Mucosa of descending colon (tissue), 3 donors: Measurements from ENCODE around the gene JMJD8. TPM values are rescaled to one million over a fixed set of nuclear protein-coding genes. Genes with fewer than 3 reads are reported as not detected.

Source experiments
- ATAC-seq: fragments of 200-7000 bp; cut with Tn5 transposase; one replicate; pipeline ENCODE4 v1.9.1; 2020; ENCODE audit warnings: mild to moderate bottlenecking, moderate library complexity
- DNase-seq, 3 donors: peaks; one replicate each; pipeline ENCODE4 v3.0.0-alpha.2; 2020
- H3K36me3 ChIP-seq: fragments of 200-600 bp; one replicate; pipeline ENCODE4 v1.8.0; 2021; ENCODE audit warnings: low read depth, mild to moderate bottlenecking
- H3K4me1 ChIP-seq: fragments of 200-600 bp; one replicate; pipeline ENCODE4 v1.8.0; 2021; ENCODE audit warnings: low read depth, mild to moderate bottlenecking
- H3K4me3 ChIP-seq: fragments of 200-600 bp; one replicate; pipeline ENCODE4 v1.8.0; 2021; ENCODE audit warnings: mild to moderate bottlenecking
- H3K9me3 ChIP-seq: fragments of 200-600 bp; one replicate; pipeline ENCODE4 v1.8.0; 2021; ENCODE audit warnings: mild to moderate bottlenecking
- intact Hi-C, 2 donors: fragments of 100-400 bp; cut with DNase I in 1 of 2; cut with micrococcal nuclease in 1 of 2; formaldehyde crosslinking; loops; one replicate each; pipeline versions ENCODE4 v1.11.0 to v1.11.1; 2022; cut with DNase I, micrococcal nuclease
- total RNA-seq, 3 donors: library from RNA; stranded (reverse); fragmentation: NEBNext Ultra II Directional in 2 of 3; extraction: Animal tissue kit (Norgen Biotek cat#: 25700) in 2 of 3; gene quantifications; one replicate each; pipeline versions ENCODE4 v1.2.1 to v1.2.4, GENCODE V29; 2021 to 2023
- TF ChIP-seq, protein P1 (sequence below): fragments of 200-600 bp; IDR thresholded peaks from one replicate; pipeline ENCODE4 v1.8.0; 2022; ENCODE audit warnings: antibody characterized with exemption, mild to moderate bottlenecking
- donor health status: DM: no; HTN: no; CAD: no; lungs with moderate emphysema.
- donor health status: DM: no; HTN: no; CAD: no.
- donor health status: DM: no; HTN: yes; CAD: no.

JMJD8 gene
- total RNA-seq, 3 donors from 2014 or later = 39.5 to 60.5 (median 46.9) TPM

DNA sequence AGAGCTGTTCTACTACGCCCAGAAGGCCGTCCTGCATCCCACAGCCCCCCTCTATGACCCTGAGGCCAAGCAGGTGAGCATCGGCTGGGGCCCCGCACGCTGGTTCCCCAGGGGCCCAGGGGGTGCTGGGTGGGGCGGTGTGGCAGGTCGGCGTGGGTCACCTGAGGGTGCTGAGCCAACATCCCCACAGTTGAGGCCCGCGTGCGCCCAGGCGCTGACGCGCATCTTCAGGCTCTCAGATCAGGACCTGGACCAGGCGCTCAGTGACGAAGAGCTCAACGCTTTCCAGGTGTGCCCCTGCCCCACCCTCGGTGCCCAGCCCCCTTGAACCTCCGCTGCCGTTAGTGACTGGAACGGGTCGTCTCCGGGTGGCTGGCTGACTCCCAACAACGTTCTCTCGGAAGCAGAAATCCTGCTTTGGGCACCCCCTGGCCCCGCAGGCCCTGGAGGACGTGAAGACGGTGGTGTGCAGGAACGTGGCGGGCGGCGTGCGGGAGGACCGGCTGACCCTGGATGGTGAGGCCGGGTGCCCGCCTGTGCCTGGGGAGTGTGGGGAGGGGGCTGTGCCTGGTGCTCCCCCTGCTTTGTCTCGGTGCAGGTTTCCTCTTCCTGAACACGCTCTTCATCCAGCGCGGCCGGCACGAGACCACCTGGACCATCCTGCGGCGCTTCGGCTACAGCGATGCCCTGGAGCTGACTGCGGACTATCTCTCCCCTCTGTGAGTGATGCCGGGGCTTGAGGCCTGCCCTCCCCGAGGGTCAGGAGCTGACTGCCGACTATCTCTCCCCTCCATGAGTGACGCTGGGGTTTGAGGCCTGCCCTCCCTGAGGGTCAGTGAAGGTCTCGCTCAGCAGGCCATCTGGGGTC lies 13.4 kb downstream of the JMJD8 start:
- no peak for DNase-seq
- Histone ChIP-seq H3K36me3 (peaks cover 13% of the 10 kb centered on the region), H3K4me3 (no peak overlapping the region), H3K9me3 (no peaks in the 10 kb centered on the region), H3K4me1 (peaks cover 16% of the 10 kb centered on the region)
- ATAC-seq = no peak
- TF ChIP-seq, protein P1, sequence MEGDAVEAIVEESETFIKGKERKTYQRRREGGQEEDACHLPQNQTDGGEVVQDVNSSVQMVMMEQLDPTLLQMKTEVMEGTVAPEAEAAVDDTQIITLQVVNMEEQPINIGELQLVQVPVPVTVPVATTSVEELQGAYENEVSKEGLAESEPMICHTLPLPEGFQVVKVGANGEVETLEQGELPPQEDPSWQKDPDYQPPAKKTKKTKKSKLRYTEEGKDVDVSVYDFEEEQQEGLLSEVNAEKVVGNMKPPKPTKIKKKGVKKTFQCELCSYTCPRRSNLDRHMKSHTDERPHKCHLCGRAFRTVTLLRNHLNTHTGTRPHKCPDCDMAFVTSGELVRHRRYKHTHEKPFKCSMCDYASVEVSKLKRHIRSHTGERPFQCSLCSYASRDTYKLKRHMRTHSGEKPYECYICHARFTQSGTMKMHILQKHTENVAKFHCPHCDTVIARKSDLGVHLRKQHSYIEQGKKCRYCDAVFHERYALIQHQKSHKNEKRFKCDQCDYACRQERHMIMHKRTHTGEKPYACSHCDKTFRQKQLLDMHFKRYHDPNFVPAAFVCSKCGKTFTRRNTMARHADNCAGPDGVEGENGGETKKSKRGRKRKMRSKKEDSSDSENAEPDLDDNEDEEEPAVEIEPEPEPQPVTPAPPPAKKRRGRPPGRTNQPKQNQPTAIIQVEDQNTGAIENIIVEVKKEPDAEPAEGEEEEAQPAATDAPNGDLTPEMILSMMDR = no peak
- intact Hi-C loops = no loop called here

DNA sequence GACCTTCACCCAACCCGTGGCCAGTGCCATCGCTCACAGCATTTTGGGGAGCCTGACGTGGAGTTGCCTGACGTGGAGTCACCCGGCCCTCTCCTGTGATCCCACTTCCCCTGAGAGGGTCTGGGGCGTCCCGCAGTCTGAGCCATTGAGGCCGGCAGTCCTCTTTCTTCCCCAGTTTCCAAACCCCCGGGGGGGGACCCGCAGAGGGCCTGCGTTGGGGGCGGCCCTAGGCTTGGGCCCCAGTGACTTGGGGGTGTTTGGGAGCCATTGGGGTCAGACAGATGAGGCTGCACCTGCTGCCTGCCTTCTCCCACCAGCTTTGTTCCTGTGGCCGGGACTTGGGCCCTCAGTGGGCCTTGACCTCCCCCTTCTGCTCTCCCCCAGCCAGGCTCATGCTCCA lies 14.5 kb downstream of the JMJD8 start:
- TF ChIP-seq, protein P1 = no peak
- Histone ChIP-seq H3K9me3 (no peaks in the 10 kb centered on the region), H3K4me3 (no peak overlapping the region), H3K36me3 (peaks cover 13% of the 10 kb centered on the region), H3K4me1 (peaks cover 8% of the 10 kb centered on the region)
- no peak for DNase-seq
- intact Hi-C loops = loop anchor here (10.0 kb wide), 1 partner anchor 95 kb away; no protein-coding TSS in a partner anchor
- no peak for ATAC-seq

DNA sequence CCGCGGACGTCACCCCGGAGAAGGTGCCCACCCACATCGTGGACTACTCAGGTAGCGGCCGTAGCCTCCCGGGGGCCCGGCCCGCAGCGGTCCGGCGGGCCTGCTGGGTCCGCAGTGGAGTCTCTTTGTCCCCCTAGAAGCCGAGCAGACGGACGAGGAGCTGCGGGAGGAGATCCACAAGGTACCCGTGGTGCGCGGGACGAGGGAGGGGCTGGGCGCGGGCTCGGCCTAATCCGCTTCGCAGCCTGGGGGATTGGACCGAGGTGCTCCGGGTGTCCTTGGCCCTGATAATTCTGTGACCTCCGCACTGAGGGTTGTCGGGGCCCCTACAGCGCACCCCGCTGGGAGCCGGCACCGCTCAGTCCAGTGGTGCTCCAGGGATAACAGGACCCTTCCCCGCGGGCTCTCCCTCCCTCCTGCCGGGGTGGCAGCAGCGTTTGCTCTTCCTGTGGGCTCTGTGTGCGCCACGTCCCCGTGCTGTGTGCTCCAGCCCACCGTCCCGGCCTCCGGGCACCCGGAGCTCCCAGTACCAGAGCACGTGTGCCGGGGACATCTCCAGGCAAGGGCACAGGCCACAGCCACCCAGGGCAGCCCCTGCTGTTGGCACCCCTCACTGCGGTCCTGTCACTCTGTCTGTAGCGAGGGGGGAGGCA lies 15.5 kb downstream of the JMJD8 start:
- peaks cover 13% of the 10 kb centered on the region for H3K36me3 ChIP-seq
- TF ChIP-seq, protein P1 = no peak
- ATAC-seq = peak; percentile 25
- intact Hi-C loops = loop anchor here (10.0 kb wide), 1 partner anchor 94 kb away; no protein-coding TSS in a partner anchor
- H3K9me3 ChIP-seq = no peaks in the 10 kb centered on the region
- H3K4me1 ChIP-seq = peaks cover 8% of the 10 kb centered on the region
- DNase-seq = peak in 1 of 3 donors; percentile 60
- peak overlapping the region; percentile 95 for H3K4me3 ChIP-seq

DNA sequence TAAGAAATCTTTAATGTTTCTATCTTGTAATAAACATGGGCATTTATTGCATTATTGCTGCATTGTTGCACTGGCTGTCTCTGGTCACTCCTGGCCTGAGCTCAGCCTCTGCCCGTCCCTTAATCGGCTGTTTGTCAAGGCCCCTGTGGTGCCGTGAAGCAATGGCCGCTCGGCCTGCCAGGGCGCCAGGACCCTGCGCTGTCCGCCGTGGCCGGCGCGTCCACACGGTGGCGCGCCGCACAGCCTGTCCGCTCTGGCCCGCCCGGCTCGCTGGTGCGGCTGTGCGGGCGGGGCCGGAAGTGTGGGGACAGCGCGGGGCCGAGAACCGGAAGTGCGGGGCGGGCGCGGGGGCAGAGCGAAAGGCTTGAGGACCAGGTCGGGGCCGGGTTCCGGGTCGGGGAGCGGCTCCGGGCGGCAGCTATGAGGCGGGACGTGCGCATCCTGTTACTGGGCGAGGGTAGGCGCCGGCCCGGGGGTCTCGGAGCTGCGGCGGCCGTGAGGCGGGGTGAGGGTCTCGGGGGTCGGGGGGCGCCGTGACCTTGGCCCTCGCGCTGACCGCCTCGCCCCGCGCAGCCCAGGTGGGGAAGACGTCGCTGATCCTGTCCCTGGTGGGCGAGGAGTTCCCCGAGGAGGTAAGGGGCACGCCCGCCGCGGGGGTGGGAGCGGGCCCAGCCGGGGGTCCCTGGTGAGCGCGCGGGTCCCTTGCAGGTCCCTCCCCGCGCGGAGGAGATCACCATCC lies 16.2 kb downstream of the JMJD8 start, which contains the start of gene RHOT2:
RHOT2 (plus strand) TSS at position 353 of the 739 bp plus-strand sequence; CDS start at position 421, 68 bp downstream.
- H3K4me1 ChIP-seq = peaks cover 8% of the 10 kb centered on the region
- TF ChIP-seq, protein P1 = peak; percentile 96

DNA sequence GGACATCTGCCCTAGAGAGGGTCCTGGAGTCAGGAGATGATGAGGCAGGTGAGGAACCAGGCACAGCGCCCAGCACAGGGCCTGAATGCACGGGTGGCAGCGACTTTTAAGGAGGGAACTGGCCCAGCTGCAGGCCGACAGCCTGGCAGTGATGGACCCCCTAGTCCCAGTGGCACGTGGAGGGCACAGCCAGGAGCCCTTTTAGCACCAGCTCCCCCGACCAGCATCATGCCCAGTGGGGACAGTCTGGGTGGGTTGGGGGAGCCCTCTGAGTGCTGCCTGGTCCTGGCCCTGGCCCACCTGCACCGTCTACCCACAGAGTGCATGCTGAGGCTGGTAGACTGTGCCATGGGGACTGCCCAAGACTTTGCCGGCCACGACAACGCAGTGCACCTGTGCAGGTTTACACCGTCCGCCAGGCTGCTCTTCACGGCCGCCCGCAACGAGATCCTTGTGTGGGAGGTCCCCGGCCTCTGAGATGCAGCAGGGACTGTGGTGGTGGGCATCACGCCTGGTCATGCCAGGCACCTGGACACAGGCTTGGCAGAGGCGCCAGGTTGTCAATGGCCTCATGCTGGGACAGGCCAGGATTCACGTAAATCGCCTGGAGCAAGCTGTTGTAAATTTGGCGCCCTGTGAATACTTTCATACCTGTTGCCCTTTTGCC lies 16.9 kb downstream of the JMJD8 start:
- no peak for ATAC-seq

More for the DNA sequence above, 16.2 kb downstream of the JMJD8 start, which contains the start of gene RHOT2:
- no peaks in the 10 kb centered on the region for H3K9me3 ChIP-seq
- ATAC-seq (peak; percentile 97), DNase-seq (peak; percentile 94 to 97 (median 96))
- intact Hi-C loops = loop anchor here (10.0 kb wide), 1 partner anchor 93 kb away; no protein-coding TSS in a partner anchor
- peaks cover 12% of the 10 kb centered on the region for H3K36me3 ChIP-seq
- H3K4me3 ChIP-seq = peak within 1 kb of the TSS; percentile 95

More for the DNA sequence above, 16.9 kb downstream of the JMJD8 start:
- TF ChIP-seq, protein P1 = no peak
- DNase-seq = peak in 1 of 3 donors; percentile 56
- H3K4me1 ChIP-seq = peaks cover 8% of the 10 kb centered on the region
- intact Hi-C loops = loop anchor here (10.0 kb wide), 1 partner anchor 92 kb away; no protein-coding TSS in a partner anchor
- H3K36me3 ChIP-seq = peaks cover 9% of the 10 kb centered on the region
- H3K4me3 ChIP-seq = no peak overlapping the region
- no peaks in the 10 kb centered on the region for H3K9me3 ChIP-seq
